GM12892 (cell line): ENCODE results near the gene SOX15.
A peak's percentile ranks its signal among the peaks of the same experiment; 100 is the strongest.

Source experiments
- POLR2A ChIP-seq: IDR thresholded peaks from 2 replicates; pipeline ENCODE4 v1.6.1; 2011; ENCODE audit warnings: low read depth, low read length, control low read depth
- TAF1 ChIP-seq: IDR thresholded peaks from 2 replicates; pipeline ENCODE4 v1.6.1; 2011; ENCODE audit warnings: low read depth, mild to moderate bottlenecking, control low read depth, low read length, borderline replicate concordance

- peak; percentile 99 for TF ChIP-seq POLR2A
- TF ChIP-seq TAF1: peak; percentile 84
Observed at GRCh38 chr17:7579001-7579833, 10.7 kb downstream of the SOX15 start, which contains the start of gene CD68.
